Measurements from ENCODE around the gene IL17D.
"Not testable (repeated sequence)": the region's sequence is repeated elsewhere in the genome, so short reads cannot be mapped to it uniquely, and the experiment has no call there.

IL17D gene

GRCh38 chr13:20702915-20703779 is at the start of gene IL17D:
Gene IL17D, plus strand, starts transcription at chr13:20703699. Its CDS starts 303 bp downstream, at chr13:20704002.
- peak; percentile 31 for DNase-seq (ENCODE audit: low read depth)

DNA sequence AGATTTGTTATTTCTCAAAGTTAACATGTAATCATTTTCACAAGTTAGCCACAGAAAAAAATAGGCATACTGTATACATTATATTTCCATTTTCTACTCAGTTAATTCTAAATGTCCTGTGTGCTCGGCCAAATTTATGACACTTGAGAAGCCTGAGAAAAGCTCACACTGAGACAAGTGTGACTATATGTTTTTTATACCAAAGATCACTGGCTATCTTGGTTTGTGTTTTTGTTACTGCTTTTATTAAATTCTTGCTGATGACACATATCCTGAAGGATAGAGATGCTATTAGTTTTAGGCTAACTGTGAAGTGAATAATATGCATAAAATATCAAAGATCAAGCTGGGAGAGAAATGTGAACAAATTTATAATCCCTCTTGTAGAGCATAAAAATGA is 49.3 kb upstream of the IL17D start:
- no peak for DNase-seq (ENCODE audit: low read depth)

- DNase-seq (ENCODE audit: low read depth) = no peak
These were observed 45.0 kb upstream of the IL17D start for GRCh38 chr13:20658451-20659040.

GRCh38 chr13:20664351-20664750 is 39.1 kb upstream of the IL17D start:
- no peak for DNase-seq (ENCODE audit: low read depth)

DNA sequence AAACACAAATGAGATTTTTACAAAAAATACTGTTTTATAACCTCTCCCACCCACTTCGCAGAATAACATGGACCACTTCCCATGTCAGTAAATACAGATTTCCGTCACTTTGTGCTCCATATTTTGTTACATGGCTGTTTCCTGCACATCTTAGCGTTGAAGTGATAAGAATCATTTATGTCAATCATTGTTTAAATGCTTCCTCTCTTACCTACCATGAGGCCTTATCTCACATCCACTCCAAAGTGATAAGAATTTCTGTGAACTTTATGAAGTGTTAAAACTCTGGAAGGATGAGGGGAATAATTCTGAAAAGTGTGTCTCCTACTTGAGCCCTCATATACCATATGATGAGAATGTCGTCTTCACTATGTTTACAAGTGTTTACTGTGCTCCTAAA is 36.6 kb upstream of the IL17D start:
- DNase-seq (ENCODE audit: low read depth) = no peak

DNA sequence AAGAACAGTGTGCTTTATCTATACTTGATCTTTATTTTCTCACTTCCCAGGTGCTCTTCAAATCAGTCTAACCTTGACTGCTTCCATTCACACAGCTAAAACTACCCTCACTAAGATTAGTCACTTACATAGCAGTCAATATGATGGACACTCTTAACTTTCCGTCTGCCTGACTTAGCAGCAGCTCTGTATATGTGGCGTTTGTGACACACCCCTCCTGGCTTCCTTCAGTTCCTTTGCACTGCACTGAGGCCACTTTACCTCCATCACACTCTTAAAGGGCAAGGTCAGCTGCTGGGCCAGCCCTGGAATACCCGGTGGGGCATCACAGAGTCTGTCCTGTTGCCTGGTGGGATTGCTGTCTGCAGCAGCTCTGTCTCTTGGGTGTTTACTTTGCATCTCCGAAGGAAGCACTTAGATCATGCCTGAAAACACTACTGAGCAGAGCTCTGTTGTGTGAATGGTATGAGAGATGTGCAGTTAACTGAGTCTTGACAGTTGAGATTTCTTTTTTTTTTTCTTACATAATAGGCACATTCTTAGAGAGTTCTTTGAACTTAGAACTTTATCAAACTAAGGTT is 35.6 kb upstream of the IL17D start:
- DNase-seq (ENCODE audit: low read depth) = no peak

DNA sequence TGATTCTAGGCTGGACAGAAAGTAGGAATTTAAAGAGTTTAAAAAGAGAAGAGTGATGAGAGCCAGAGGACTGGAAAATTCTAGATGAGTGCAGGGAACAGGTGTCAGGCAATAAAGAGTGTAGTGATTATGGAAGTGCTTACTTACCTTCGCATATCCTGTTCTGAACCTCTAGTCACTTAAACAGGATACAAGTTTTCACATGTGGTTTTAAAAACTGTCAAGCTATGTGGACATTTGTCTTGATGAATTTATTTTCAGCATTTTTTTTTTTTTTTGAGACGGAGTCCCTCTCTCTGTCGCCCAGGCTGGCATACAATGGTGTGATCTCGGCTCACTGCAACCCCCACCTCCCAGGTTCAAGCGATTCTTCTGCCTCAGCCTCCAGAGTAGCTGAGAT is 34.3 kb upstream of the IL17D start:
- DNase-seq (ENCODE audit: low read depth) = no peak

DNA sequence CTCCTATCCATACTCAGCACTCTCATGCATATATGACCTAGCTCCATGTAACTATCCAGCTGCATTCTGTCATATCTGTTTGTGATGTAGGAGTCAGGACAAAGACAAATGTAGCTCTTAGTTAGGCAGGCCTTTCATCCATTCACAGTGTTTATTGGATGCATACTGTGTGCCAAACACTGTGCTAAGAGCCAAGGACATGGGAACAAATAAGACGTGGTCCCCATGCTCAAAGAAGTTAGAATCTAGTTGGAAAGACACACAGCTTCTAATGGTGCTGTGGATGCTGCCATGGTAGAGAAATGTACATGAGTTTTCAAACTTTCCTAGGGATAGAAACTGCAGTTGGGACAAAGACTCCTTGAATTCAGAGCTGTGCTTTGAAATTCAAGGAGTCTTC is 31.7 kb upstream of the IL17D start:
- no peak for DNase-seq (ENCODE audit: low read depth)

DNA sequence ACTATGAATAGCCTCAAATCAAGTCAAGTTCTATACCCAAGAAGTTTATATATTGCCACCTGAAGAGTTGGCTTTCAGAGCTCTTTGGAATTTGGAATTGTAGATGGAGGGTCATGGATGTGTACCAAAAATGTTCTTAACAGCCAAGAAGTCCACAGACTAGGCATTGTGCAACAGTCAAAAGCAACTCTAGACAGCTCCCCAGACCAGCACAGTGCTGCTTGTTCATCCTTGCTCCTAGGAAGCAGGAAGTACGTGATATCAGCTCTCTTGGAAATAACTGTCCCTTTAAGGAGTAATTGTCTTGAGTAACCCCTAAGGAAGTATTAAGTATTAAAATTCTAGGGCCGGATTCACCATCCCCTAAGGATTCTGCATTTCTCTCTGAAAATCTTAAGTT is 30.7 kb upstream of the IL17D start:
- DNase-seq (ENCODE audit: low read depth) = no peak

GRCh38 chr13:20673715-20674114 is 29.8 kb upstream of the IL17D start:
- no peak for DNase-seq (ENCODE audit: low read depth)

GRCh38 chr13:20676213-20676612 is 27.3 kb upstream of the IL17D start:
- DNase-seq (ENCODE audit: low read depth) = no peak

DNA sequence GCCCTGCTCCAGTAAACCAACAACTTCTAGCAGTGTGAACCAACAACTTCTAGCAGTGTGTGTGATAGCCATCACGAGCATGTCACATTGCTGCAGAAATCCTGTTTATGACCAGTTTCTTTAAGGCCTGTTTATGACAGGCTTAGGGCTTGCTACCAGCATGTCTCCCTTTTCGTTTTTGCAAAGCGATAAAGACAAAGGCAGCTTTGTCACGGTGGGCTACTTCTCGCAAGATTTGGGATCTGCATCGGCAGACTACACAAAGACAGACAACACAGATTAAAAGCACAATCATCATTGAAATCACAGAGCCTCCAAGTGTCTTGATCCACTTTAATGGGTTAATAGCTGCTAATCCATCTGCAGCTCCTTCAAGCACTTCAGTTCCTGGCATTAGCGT is 24.9 kb upstream of the IL17D start:
- not testable (repeated sequence) for DNase-seq (ENCODE audit: low read depth)

- DNase-seq (ENCODE audit: low read depth) = no peak
These were observed 23.6 kb upstream of the IL17D start for GRCh38 chr13:20679879-20680278.

DNA sequence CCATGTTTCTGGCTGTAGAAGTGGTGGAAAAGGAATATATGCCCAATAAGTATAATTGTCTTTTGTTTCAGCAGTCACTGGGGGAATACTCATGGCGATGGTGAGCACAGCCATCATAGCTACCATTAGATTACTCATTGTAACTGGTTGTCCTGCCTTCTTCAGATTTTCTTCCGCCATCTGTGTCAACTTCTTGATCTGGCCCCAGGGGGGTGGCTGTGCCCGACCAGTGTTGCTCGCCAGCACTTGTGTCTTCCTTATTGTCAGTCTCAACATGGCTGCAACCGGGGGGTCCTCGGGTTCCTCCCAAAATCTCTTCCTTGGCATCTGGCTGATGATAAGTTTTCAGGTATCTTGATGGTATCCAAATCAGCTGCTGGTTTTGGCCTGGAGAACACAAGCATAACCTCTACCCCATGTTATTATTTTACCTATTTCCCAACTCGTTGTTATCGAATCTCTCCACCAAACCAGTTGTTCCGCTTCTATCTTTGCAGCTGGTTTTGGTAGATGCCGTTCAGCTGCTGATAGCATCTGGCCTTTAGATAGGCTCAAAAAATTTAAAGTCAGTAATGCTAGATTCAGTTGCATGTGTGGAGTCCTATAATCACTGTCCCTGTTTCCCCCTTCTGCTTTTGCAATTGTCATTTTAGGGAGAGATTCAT is 23.0 kb upstream of the IL17D start:
- no peak for DNase-seq (ENCODE audit: low read depth)

GRCh38 chr13:20681481-20681880 is 22.0 kb upstream of the IL17D start:
- DNase-seq (ENCODE audit: low read depth) = not testable (repeated sequence)

GRCh38 chr13:20682061-20682460 is 21.4 kb upstream of the IL17D start:
- no peak for DNase-seq (ENCODE audit: low read depth)

GRCh38 chr13:20684041-20684440 is 19.5 kb upstream of the IL17D start:
- no peak for DNase-seq (ENCODE audit: low read depth)

DNA sequence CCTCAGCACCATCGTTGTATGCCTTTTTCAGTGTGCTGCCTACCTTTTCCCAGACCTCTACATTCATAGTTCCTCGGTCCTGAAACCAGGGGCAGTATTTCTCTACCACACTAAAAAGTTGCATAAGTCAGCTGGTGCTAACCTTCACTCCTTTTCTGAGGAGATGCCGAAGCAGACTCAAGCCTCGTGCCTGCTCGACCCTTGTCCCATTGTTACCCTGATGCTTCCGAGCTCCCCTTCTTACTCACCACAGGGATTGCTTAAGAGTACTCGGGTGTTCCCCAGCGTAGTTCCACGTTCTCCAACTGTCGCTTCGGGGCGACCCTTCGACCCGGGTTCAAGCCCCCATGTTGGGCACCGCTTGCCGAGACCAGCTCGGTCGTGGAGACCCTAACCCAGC is 19.0 kb upstream of the IL17D start:
- no peak for DNase-seq (ENCODE audit: low read depth)

- no peak for DNase-seq (ENCODE audit: low read depth)
These were observed 18.4 kb upstream of the IL17D start for GRCh38 chr13:20685092-20685491.

DNA sequence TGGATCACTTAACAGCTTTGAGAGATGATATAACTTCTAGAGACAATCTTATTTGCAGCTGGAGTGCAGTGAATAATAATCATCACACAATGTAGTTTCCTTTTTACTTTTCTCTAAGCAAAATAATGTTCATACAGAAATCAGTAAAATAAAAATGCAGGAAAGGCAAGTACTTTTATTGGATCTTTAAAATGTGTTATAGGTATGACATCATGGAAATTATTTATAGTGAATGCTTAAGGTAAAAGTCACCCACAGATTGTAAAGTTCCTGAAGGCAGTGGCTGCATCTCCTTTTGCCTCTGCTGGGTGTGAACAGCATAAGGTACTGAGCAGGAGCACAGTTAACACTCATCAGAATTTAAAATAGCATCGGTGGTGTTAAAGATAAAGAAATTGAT is 17.3 kb upstream of the IL17D start:
- DNase-seq (ENCODE audit: low read depth) = no peak

GRCh38 chr13:20686863-20687579 is 16.5 kb upstream of the IL17D start:
- no peak for DNase-seq (ENCODE audit: low read depth)

DNA sequence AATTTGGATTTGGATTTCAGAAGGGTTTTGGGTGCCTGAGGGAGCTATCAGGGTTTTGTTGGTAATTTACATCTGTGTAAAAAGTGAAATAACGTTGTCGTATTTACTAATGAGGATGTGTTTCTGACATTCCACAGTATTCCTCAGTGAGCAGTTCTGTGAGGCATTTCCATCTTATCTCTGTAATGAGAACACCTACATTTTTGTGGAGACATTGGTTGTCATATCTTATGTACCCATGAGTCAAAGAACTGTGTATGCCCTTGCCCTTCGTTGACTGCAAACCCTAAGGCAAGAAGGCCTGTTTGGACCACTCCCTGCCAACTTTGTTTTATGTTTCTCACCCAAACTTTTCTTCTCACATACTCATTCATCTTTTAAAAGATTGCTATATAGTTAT is 14.2 kb upstream of the IL17D start:
- no peak for DNase-seq (ENCODE audit: low read depth)
